ENCODE data around the gene MIEN1. TPM values are rescaled to one million over a fixed set of nuclear protein-coding genes. Genes with fewer than 3 reads are reported as not detected.
A peak's percentile ranks its signal among the peaks of the same experiment; 100 is the strongest.

MIEN1 gene
- total and polyA plus RNA-seq, 2 donors (not counting 1 experiment from before 2014, with no cell fraction given), result 41.1 to 63.2 TPM

DNA sequence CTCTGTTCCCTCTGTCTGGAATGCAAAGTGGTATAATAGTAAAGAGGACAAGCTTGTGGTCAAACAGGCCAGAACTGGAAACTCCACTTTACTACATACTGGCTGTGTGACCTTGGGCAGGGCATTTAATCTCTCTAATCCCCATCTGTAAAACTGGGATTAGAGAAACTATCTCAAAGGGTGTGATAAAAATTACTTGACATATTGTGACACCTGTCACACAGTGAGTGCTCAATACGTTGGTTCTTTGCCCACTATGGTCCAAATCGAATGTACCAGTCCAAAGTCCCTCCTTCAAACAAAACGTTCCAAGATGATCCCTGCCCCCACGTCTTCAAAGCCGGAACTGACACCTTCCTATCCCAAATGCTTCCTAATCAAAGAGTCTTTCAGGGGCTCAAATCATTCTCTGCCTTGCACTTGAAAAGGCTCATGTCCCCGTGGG, 43.2 kb downstream of the MIEN1 start:
- Histone ChIP-seq H3K36me3 (replicated peaks in 1 of 2; ENCODE audit: control extremely low read depth in 1 of 2, control insufficient read depth in 1 of 2, extremely low read depth in 1 of 2, insufficient read depth in 2 of 2, low read length in 1 of 2) (peaks cover 0 to 16% of the 10 kb centered on the region in 2 experiments), H3K4me1 (ENCODE audit: control insufficient read depth in 2 of 2, insufficient read depth in 2 of 2, low read length in 2 of 2) (peaks cover 15 to 18% of the 10 kb centered on the region in 2 donors), H3K9ac (ENCODE audit: low read length) (peak overlapping the region; percentile 74), H3K79me2 (ENCODE audit: control insufficient read depth, insufficient read depth, low read length) (no peaks in the 10 kb centered on the region), H3K4me2 (replicated peaks; ENCODE audit: low read depth, low read length, poor library complexity, severe bottlenecking) (peak overlapping the region; percentile 77), H3K9me3 (ENCODE audit: control extremely low read depth in 1 of 3, control insufficient read depth in 2 of 3, insufficient read depth in 1 of 3, low read length in 2 of 3) (no peaks in the 10 kb centered on the region), H3K27me3 (replicated peaks in 1 of 4; ENCODE audit: control extremely low read depth in 1 of 4, control insufficient read depth in 3 of 4, insufficient read depth in 4 of 4, low read length in 3 of 4) (no peaks in the 10 kb centered on the region), H3K27ac (ENCODE audit: low read length in 2 of 2) (peak overlapping the region in 1 of 2 donors; percentile 87), H2AFZ (ENCODE audit: insufficient read depth, low read depth, low read length, poor library complexity, severe bottlenecking) (peak overlapping the region; percentile 97), H3K4me3 (ENCODE audit: control extremely low read depth in 1 of 5, extremely low read depth in 1 of 5, insufficient read depth in 1 of 5, low read depth in 2 of 5, low read length in 4 of 5) (peak overlapping the region in 3 of 5 experiments; percentile 69 to 92 (median 75)), H4K20me1 (ENCODE audit: control insufficient read depth, insufficient read depth, low read length, poor library complexity, severe bottlenecking) (no peaks in the 10 kb centered on the region)
- TF ChIP-seq EZH2 (IDR thresholded peaks at IDR 0.05; ENCODE audit: borderline replicate concordance, insufficient read depth, low read depth, low read length, poor library complexity, severe bottlenecking), result no peak
- TF ChIP-seq, protein P1, sequence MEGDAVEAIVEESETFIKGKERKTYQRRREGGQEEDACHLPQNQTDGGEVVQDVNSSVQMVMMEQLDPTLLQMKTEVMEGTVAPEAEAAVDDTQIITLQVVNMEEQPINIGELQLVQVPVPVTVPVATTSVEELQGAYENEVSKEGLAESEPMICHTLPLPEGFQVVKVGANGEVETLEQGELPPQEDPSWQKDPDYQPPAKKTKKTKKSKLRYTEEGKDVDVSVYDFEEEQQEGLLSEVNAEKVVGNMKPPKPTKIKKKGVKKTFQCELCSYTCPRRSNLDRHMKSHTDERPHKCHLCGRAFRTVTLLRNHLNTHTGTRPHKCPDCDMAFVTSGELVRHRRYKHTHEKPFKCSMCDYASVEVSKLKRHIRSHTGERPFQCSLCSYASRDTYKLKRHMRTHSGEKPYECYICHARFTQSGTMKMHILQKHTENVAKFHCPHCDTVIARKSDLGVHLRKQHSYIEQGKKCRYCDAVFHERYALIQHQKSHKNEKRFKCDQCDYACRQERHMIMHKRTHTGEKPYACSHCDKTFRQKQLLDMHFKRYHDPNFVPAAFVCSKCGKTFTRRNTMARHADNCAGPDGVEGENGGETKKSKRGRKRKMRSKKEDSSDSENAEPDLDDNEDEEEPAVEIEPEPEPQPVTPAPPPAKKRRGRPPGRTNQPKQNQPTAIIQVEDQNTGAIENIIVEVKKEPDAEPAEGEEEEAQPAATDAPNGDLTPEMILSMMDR (IDR thresholded peaks at IDR 0.05), result no peak
- no peak for DNase-seq
- H3K4me1 Mint-ChIP-seq, result peaks cover 21% of the 10 kb centered on the region
- H3K9me3 Mint-ChIP-seq (ENCODE audit: insufficient read depth), result no peaks in the 10 kb centered on the region
- peak overlapping the region; percentile 98 for H3K27ac Mint-ChIP-seq
- WGBS (ENCODE audit: insufficient coverage), result 73% methylated on average over 6 of the region's 6 CpGs
- peak overlapping the region; percentile 99 for H3K4me3 Mint-ChIP-seq
- ChIA-PET CTCF (interaction anchor here (0.6 to 3.3 kb wide), 6 partner anchors 12 to 65 kb away, joined by 3 to 15 read pairs (median 4); partner anchors contain the start of gene PNMT), POLR2A (interaction anchor here (1.9 to 2.0 kb wide), 2 partner anchors 12 to 59 kb away, joined by 4 to 14 read pairs; no protein-coding TSS in a partner anchor)
- intact Hi-C loops (cut with micrococcal nuclease), result loop anchor here (1.0 to 5.0 kb wide), 3 partner anchors 12 to 225 kb away; partner anchors contain the start of genes CDK12 and STARD3
- H3K27me3 Mint-ChIP-seq, result no peaks in the 10 kb centered on the region
- ATAC-seq (ENCODE audit: low read depth), result no peak
